ENCODE data around the gene SPATA13. TPM values are rescaled to one million over a fixed set of nuclear protein-coding genes. Genes with fewer than 3 reads are reported as not detected.

Gene SPATA13
- total RNA-seq, 6 experiments from 2014 or later: 7.0 to 9.2 (median 8.4) TPM

- peaks cover 13% of the 10 kb centered on the region for H3K36me3 Mint-ChIP-seq (ENCODE audit: low read depth)
- TF ChIP-seq CTCF (IDR thresholded peaks at IDR 0.05): no peak
- H3K9me3 Mint-ChIP-seq: peaks cover 10% of the 10 kb centered on the region
- peaks cover 10% of the 10 kb centered on the region for H3K27me3 Mint-ChIP-seq (ENCODE audit: insufficient read depth)
- DNase-seq: no peak
- peaks cover 31% of the 10 kb centered on the region for H3K4me1 Mint-ChIP-seq (ENCODE audit: low read depth)
- no peak overlapping the region for H3K27ac Mint-ChIP-seq
- H3K4me3 Mint-ChIP-seq: no peak overlapping the region
Observed at GRCh38 chr13:24134231-24134630, 26.3 kb upstream of the SPATA13 start.

- H3K9me3 Mint-ChIP-seq: peaks cover 10% of the 10 kb centered on the region
- TF ChIP-seq CTCF (IDR thresholded peaks at IDR 0.05): no peak
- H3K27me3 Mint-ChIP-seq (ENCODE audit: insufficient read depth): peaks cover 8% of the 10 kb centered on the region
- peak overlapping the region; percentile 11; the same call in 1 of the 2 replicates for H3K27ac Mint-ChIP-seq
- H3K4me3 Mint-ChIP-seq: peak overlapping the region; percentile 45
- peak; percentile 9 for DNase-seq
- H3K4me1 Mint-ChIP-seq (ENCODE audit: low read depth): peaks cover 31% of the 10 kb centered on the region
- H3K36me3 Mint-ChIP-seq (ENCODE audit: low read depth): peaks cover 13% of the 10 kb centered on the region
Observed at GRCh38 chr13:24134757-24135156, 25.8 kb upstream of the SPATA13 start.

- no peak for TF ChIP-seq CTCF (IDR thresholded peaks at IDR 0.05)
Observed at GRCh38 chr13:24135674-24136300, 24.7 kb upstream of the SPATA13 start.

GRCh38 chr13:24138911-24139310 lies 21.6 kb upstream of the SPATA13 start:
- Mint-ChIP-seq H3K36me3 (ENCODE audit: low read depth) (no peaks in the 10 kb centered on the region), H3K9me3 (no peaks in the 10 kb centered on the region), H3K27ac (no peak overlapping the region), H3K4me3 (no peak overlapping the region), H3K27me3 (ENCODE audit: insufficient read depth) (peaks cover 3% of the 10 kb centered on the region; the same call in 1 of the 2 replicates), H3K4me1 (ENCODE audit: low read depth) (peaks cover 43% of the 10 kb centered on the region)
- TF ChIP-seq CTCF (IDR thresholded peaks at IDR 0.05): no peak
- no peak for DNase-seq

More at GRCh38 chr13:24135674-24136300, 24.7 kb upstream of the SPATA13 start:
- H3K4me1 Mint-ChIP-seq (ENCODE audit: low read depth): peaks cover 31% of the 10 kb centered on the region
- H3K27ac Mint-ChIP-seq: peak overlapping the region; percentile 79
- peaks cover 10% of the 10 kb centered on the region for H3K9me3 Mint-ChIP-seq
- H3K27me3 Mint-ChIP-seq (ENCODE audit: insufficient read depth): peaks cover 5% of the 10 kb centered on the region
- peak; percentile 40 for DNase-seq
- H3K4me3 Mint-ChIP-seq: peak overlapping the region; percentile 65
- H3K36me3 Mint-ChIP-seq (ENCODE audit: low read depth): peaks cover 13% of the 10 kb centered on the region

GRCh38 chr13:24141333-24141910 lies 19.1 kb upstream of the SPATA13 start:
- Mint-ChIP-seq H3K9me3 (no peaks in the 10 kb centered on the region), H3K27ac (no peak overlapping the region), H3K36me3 (ENCODE audit: low read depth) (no peaks in the 10 kb centered on the region), H3K4me1 (ENCODE audit: low read depth) (peaks cover 26% of the 10 kb centered on the region), H3K27me3 (ENCODE audit: insufficient read depth) (peaks cover 3% of the 10 kb centered on the region; the same call in 1 of the 2 replicates), H3K4me3 (no peak overlapping the region)
- peak; percentile 25 for DNase-seq
- no peak for TF ChIP-seq CTCF (IDR thresholded peaks at IDR 0.05)
